ENCODE data around the gene ACAP2. TPM values are rescaled to one million over a fixed set of nuclear protein-coding genes. Genes with fewer than 3 reads are reported as not detected.

Gene ACAP2
- total and polyA plus RNA-seq, 2 experiments from 2014 or later, result 45.6 to 104 TPM

GRCh38 chr3:195226445-195226844, 216.4 kb downstream of the ACAP2 start:
- Histone ChIP-seq H2AFZ (no peak overlapping the region), H3K4me1 (ENCODE audit: insufficient read depth) (peaks cover 23% of the 10 kb centered on the region), H3K27ac (ENCODE audit: low read depth) (no peak overlapping the region), H4K20me1 (replicated peaks; ENCODE audit: insufficient read depth) (no peaks in the 10 kb centered on the region), H3K79me2 (replicated peaks; ENCODE audit: insufficient read depth) (peaks cover 10% of the 10 kb centered on the region), H3F3A (replicated peaks; ENCODE audit: low read depth) (0 out of 2 replicates have a peak, but pooled peaks cover 2% of the 10 kb centered on the region), H3K9me2 (ENCODE audit: insufficient read depth) (no peaks in the 10 kb centered on the region), H3K36me3 (ENCODE audit: insufficient read depth) (no peaks in the 10 kb centered on the region), H3K4me2 (no peak overlapping the region), H3K4me3 (no peak overlapping the region), H3K27me3 (ENCODE audit: insufficient read depth) (no peaks in the 10 kb centered on the region)
- peaks cover 20% of the 10 kb centered on the region for H3K4me1 Mint-ChIP-seq
- H3K27me3 Mint-ChIP-seq (ENCODE audit: insufficient read depth, low read depth, poor library complexity), result peaks cover 23% of the 10 kb centered on the region
- no peak overlapping the region for H3K27ac Mint-ChIP-seq
- ATAC-seq, result no peak
- peaks cover 20% of the 10 kb centered on the region for H3K36me3 Mint-ChIP-seq (ENCODE audit: low read depth)
- TF ChIP-seq CREB1 (CRISPR knock-in tag; IDR thresholded peaks at IDR 0.05; ENCODE audit: low read depth) (no peak), CTCF (conservative IDR thresholded peaks at IDR 0.05; ENCODE audit: low read depth in 2 of 2) (no peak), NANOG (IDR thresholded peaks at IDR 0.05; ENCODE audit: borderline replicate concordance) (no peak), ZNF462 (CRISPR knock-in tag; IDR thresholded peaks at IDR 0.05) (no peak), ZNF114 (CRISPR knock-in tag; IDR thresholded peaks at IDR 0.05) (no peak)
- TF ChIP-seq, protein P1, sequence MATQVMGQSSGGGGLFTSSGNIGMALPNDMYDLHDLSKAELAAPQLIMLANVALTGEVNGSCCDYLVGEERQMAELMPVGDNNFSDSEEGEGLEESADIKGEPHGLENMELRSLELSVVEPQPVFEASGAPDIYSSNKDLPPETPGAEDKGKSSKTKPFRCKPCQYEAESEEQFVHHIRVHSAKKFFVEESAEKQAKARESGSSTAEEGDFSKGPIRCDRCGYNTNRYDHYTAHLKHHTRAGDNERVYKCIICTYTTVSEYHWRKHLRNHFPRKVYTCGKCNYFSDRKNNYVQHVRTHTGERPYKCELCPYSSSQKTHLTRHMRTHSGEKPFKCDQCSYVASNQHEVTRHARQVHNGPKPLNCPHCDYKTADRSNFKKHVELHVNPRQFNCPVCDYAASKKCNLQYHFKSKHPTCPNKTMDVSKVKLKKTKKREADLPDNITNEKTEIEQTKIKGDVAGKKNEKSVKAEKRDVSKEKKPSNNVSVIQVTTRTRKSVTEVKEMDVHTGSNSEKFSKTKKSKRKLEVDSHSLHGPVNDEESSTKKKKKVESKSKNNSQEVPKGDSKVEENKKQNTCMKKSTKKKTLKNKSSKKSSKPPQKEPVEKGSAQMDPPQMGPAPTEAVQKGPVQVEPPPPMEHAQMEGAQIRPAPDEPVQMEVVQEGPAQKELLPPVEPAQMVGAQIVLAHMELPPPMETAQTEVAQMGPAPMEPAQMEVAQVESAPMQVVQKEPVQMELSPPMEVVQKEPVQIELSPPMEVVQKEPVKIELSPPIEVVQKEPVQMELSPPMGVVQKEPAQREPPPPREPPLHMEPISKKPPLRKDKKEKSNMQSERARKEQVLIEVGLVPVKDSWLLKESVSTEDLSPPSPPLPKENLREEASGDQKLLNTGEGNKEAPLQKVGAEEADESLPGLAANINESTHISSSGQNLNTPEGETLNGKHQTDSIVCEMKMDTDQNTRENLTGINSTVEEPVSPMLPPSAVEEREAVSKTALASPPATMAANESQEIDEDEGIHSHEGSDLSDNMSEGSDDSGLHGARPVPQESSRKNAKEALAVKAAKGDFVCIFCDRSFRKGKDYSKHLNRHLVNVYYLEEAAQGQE (IDR thresholded peaks at IDR 0.05; ENCODE audit: unreplicated experiment), result no peak
- H3K4me3 Mint-ChIP-seq, result no peak overlapping the region
- DNase-seq (ENCODE audit: low spot score), result no peak
- H3K9me3 Mint-ChIP-seq, result no peaks in the 10 kb centered on the region
